Measurements from ENCODE around the gene GLCCI1.

DNA sequence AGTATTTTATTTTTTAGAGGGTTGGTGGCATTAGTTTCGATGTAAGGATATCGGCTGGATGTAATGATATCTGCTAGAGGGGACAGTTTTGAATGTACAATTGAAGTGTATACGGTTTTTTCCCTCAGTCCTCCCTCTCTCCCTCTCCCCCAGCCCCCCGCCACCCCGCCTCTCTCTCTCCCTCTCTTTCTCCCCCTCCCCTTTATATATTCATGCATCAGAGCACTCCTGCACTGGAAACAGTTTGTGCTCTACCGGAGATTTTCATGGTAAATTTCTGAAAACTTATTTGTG lies 1.6 kb downstream of the GLCCI1 start:
- TF ChIP-seq POLR2A (IDR thresholded peaks at IDR 0.05): no peak
- TF ChIP-seq, protein P1, sequence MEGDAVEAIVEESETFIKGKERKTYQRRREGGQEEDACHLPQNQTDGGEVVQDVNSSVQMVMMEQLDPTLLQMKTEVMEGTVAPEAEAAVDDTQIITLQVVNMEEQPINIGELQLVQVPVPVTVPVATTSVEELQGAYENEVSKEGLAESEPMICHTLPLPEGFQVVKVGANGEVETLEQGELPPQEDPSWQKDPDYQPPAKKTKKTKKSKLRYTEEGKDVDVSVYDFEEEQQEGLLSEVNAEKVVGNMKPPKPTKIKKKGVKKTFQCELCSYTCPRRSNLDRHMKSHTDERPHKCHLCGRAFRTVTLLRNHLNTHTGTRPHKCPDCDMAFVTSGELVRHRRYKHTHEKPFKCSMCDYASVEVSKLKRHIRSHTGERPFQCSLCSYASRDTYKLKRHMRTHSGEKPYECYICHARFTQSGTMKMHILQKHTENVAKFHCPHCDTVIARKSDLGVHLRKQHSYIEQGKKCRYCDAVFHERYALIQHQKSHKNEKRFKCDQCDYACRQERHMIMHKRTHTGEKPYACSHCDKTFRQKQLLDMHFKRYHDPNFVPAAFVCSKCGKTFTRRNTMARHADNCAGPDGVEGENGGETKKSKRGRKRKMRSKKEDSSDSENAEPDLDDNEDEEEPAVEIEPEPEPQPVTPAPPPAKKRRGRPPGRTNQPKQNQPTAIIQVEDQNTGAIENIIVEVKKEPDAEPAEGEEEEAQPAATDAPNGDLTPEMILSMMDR (IDR thresholded peaks at IDR 0.05): no peak
- no peak for TF ChIP-seq POLR2AphosphoS5 (IDR thresholded peaks at IDR 0.05)
